HG02884 (cell line): Measurements from ENCODE around the gene CNGA1.
"Not testable (repeated sequence)": the region's sequence is repeated elsewhere in the genome, so short reads cannot be mapped to it uniquely, and the experiment has no call there.

ENCODE experiments used
- ATAC-seq: cut with Tn5 transposase; IDR thresholded peaks from one replicate; pipeline ENCODE4 v1.9.1; 2021; ENCODE audit warnings: mild to moderate bottlenecking, moderate library complexity; ENCODE audit not compliant: unreplicated experiment

Gene CNGA1

GRCh38 chr4:47974566-47974965 lies 41.9 kb downstream of the CNGA1 start:
- no peak for ATAC-seq

- no peak for ATAC-seq
Measured at GRCh38 chr4:47972721-47973120, 43.8 kb downstream of the CNGA1 start.

GRCh38 chr4:47972181-47972580 lies 44.3 kb downstream of the CNGA1 start:
- peak; percentile 97 for ATAC-seq

- no peak for ATAC-seq
Measured at GRCh38 chr4:47968847-47969246, 47.6 kb downstream of the CNGA1 start.

GRCh38 chr4:47954677-47955076 lies 61.8 kb downstream of the CNGA1 start:
- no peak for ATAC-seq

- ATAC-seq: no peak
Measured at GRCh38 chr4:47954245-47954644, 62.2 kb downstream of the CNGA1 start.

GRCh38 chr4:47945930-47946726 lies 70.4 kb downstream of the CNGA1 start:
- ATAC-seq: no peak

GRCh38 chr4:47942081-47942819 lies 74.2 kb downstream of the CNGA1 start:
- no peak for ATAC-seq

- ATAC-seq: no peak
Measured at GRCh38 chr4:47939456-47939855, 77.0 kb downstream of the CNGA1 start.

- ATAC-seq: no peak
Measured at GRCh38 chr4:47936336-47936735, 80.1 kb downstream of the CNGA1 start.

- peak; percentile 65 for ATAC-seq
Measured at GRCh38 chr4:47933840-47934239, 82.6 kb downstream of the CNGA1 start.

GRCh38 chr4:47930971-47931804 lies 85.3 kb downstream of the CNGA1 start:
- no peak for ATAC-seq

- no peak for ATAC-seq
Measured at GRCh38 chr4:47929682-47930201, 86.7 kb downstream of the CNGA1 start.

- peak; percentile 94 for ATAC-seq
Measured at GRCh38 chr4:47926667-47927258, 89.7 kb downstream of the CNGA1 start.

- ATAC-seq: not testable (repeated sequence)
Measured at GRCh38 chr4:47923261-47923608, 93.2 kb downstream of the CNGA1 start.

- not testable (repeated sequence) for ATAC-seq
Measured at GRCh38 chr4:47922436-47923260, 93.8 kb downstream of the CNGA1 start.

GRCh38 chr4:47917163-47917562 lies 99.3 kb downstream of the CNGA1 start:
- ATAC-seq: not testable (repeated sequence)

- ATAC-seq: no peak
Measured at GRCh38 chr4:47915378-47915777, 101.1 kb downstream of the CNGA1 start.

GRCh38 chr4:47914926-47915237 lies 101.6 kb downstream of the CNGA1 start:
- peak; percentile 22 for ATAC-seq
